Measurements from ENCODE around the gene TMEM62.
A peak's percentile ranks its signal among the peaks of the same experiment; 100 is the strongest.
"Not testable (repeated sequence)": the region's sequence is repeated elsewhere in the genome, so short reads cannot be mapped to it uniquely, and the experiment has no call there.

The TMEM62 gene

GRCh38 chr15:43210807-43211206 lies 77.4 kb downstream of the TMEM62 start:
- no peak for DNase-seq

GRCh38 chr15:43211224-43211735 lies 77.9 kb downstream of the TMEM62 start:
- no peak for DNase-seq

GRCh38 chr15:43212299-43212698 lies 78.9 kb downstream of the TMEM62 start:
- DNase-seq: no peak

- DNase-seq: no peak
Observed at GRCh38 chr15:43212951-43213350, 79.6 kb downstream of the TMEM62 start.

GRCh38 chr15:43213466-43213865 lies 80.1 kb downstream of the TMEM62 start:
- no peak for DNase-seq

GRCh38 chr15:43214169-43214568 lies 80.8 kb downstream of the TMEM62 start:
- DNase-seq: no peak

- no peak for DNase-seq
Observed at GRCh38 chr15:43214592-43215295, 81.4 kb downstream of the TMEM62 start.

- DNase-seq: no peak
Observed at GRCh38 chr15:43215961-43216360, 82.6 kb downstream of the TMEM62 start.

GRCh38 chr15:43218908-43219706 lies 85.7 kb downstream of the TMEM62 start:
- no peak for DNase-seq

- DNase-seq: no peak
Observed at GRCh38 chr15:43219929-43220928, 86.8 kb downstream of the TMEM62 start.

- no peak for DNase-seq
Observed at GRCh38 chr15:43220991-43221403, 87.6 kb downstream of the TMEM62 start, which contains the start of gene EPB42. Gene EPB42, minus strand, starts transcription at chr15:43221018. Its CDS starts 193 bp downstream, at chr15:43220825.

GRCh38 chr15:43221422-43221821 lies 88.0 kb downstream of the TMEM62 start:
- no peak for DNase-seq

GRCh38 chr15:43225201-43225949 lies 92.0 kb downstream of the TMEM62 start:
- peak; percentile 22 for DNase-seq

GRCh38 chr15:43225950-43226255 lies 92.5 kb downstream of the TMEM62 start:
- not testable (repeated sequence) for DNase-seq

GRCh38 chr15:43226436-43227305 lies 93.3 kb downstream of the TMEM62 start:
- DNase-seq: no peak

GRCh38 chr15:43229977-43230376 lies 96.6 kb downstream of the TMEM62 start:
- DNase-seq: no peak

GRCh38 chr15:43230640-43231115 lies 97.3 kb downstream of the TMEM62 start:
- no peak for DNase-seq

GRCh38 chr15:43232289-43232874 lies 99.0 kb downstream of the TMEM62 start:
- DNase-seq: no peak

Measured in NCI-H1092 treated with DMSO at 0.1 percent for 48 hours (cell line).